ENCODE data around the gene CNBP. TPM values are rescaled to one million over a fixed set of nuclear protein-coding genes. Genes with fewer than 3 reads are reported as not detected.

CNBP gene
- total and polyA plus RNA-seq, 2 of the 13 experiments (the other 11 are each of a cell fraction or from before 2014, with no cell fraction given), result 282 to 354 TPM

DNA sequence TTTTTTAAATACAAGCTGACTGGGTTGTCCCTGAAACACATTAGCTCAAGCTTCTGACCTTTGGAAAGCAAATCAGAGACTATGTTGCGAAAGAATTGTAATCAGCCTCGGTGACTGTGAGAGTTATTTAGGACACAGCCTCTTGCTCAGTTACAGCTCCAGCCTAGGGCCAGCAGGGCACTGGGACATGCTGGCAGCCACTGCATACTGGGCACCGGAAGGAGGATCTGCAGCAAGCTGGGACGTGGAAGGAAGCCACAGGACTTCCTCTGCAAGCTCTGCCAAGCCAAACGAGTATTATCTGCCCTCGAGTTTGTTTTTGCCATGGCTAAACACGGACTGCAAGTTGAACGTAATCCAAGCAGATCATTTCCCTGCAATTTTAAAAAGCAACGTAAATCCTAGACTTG, 41.3 kb upstream of the CNBP start (continued):
- TF ChIP-seq RFXAP (CRISPR knock-in tag; IDR thresholded peaks at IDR 0.05; ENCODE audit: borderline replicate concordance) (no peak), ZNF383 (CRISPR knock-in tag; IDR thresholded peaks at IDR 0.05; ENCODE audit: borderline replicate concordance) (no peak), ZEB1 (IDR thresholded peaks at IDR 0.05; ENCODE audit: insufficient replicate concordance, low read depth) (no peak), NFIC (IDR thresholded peaks at IDR 0.05; ENCODE audit: low read length) (0 out of 2 replicates have a peak, but pooled peaks have one; percentile 54)
- TF ChIP-seq, protein P1, sequence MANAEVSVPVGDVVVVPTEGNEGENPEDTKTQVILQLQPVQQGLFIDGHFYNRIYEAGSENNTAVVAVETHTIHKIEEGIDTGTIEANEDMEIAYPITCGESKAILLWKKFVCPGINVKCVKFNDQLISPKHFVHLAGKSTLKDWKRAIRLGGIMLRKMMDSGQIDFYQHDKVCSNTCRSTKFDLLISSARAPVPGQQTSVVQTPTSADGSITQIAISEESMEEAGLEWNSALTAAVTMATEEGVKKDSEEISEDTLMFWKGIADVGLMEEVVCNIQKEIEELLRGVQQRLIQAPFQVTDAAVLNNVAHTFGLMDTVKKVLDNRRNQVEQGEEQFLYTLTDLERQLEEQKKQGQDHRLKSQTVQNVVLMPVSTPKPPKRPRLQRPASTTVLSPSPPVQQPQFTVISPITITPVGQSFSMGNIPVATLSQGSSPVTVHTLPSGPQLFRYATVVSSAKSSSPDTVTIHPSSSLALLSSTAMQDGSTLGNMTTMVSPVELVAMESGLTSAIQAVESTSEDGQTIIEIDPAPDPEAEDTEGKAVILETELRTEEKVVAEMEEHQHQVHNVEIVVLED (CRISPR knock-in tag; IDR thresholded peaks at IDR 0.05; ENCODE audit: borderline replicate concordance), result no peak
- TF ChIP-seq, protein P2, sequence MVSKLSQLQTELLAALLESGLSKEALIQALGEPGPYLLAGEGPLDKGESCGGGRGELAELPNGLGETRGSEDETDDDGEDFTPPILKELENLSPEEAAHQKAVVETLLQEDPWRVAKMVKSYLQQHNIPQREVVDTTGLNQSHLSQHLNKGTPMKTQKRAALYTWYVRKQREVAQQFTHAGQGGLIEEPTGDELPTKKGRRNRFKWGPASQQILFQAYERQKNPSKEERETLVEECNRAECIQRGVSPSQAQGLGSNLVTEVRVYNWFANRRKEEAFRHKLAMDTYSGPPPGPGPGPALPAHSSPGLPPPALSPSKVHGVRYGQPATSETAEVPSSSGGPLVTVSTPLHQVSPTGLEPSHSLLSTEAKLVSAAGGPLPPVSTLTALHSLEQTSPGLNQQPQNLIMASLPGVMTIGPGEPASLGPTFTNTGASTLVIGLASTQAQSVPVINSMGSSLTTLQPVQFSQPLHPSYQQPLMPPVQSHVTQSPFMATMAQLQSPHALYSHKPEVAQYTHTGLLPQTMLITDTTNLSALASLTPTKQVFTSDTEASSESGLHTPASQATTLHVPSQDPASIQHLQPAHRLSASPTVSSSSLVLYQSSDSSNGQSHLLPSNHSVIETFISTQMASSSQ (IDR thresholded peaks at IDR 0.05; ENCODE audit: low read depth), result 0 out of 2 replicates have a peak, but pooled peaks have one; percentile 25
- TF ChIP-seq, protein P2 (CRISPR knock-in tag; IDR thresholded peaks at IDR 0.05; ENCODE audit: borderline replicate concordance), result no peak
- TF ChIP-seq, protein P3, sequence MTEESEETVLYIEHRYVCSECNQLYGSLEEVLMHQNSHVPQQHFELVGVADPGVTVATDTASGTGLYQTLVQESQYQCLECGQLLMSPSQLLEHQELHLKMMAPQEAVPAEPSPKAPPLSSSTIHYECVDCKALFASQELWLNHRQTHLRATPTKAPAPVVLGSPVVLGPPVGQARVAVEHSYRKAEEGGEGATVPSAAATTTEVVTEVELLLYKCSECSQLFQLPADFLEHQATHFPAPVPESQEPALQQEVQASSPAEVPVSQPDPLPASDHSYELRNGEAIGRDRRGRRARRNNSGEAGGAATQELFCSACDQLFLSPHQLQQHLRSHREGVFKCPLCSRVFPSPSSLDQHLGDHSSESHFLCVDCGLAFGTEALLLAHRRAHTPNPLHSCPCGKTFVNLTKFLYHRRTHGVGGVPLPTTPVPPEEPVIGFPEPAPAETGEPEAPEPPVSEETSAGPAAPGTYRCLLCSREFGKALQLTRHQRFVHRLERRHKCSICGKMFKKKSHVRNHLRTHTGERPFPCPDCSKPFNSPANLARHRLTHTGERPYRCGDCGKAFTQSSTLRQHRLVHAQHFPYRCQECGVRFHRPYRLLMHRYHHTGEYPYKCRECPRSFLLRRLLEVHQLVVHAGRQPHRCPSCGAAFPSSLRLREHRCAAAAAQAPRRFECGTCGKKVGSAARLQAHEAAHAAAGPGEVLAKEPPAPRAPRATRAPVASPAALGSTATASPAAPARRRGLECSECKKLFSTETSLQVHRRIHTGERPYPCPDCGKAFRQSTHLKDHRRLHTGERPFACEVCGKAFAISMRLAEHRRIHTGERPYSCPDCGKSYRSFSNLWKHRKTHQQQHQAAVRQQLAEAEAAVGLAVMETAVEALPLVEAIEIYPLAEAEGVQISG (CRISPR knock-in tag; IDR thresholded peaks at IDR 0.05), result peak; percentile 74
- TF ChIP-seq, protein P4, sequence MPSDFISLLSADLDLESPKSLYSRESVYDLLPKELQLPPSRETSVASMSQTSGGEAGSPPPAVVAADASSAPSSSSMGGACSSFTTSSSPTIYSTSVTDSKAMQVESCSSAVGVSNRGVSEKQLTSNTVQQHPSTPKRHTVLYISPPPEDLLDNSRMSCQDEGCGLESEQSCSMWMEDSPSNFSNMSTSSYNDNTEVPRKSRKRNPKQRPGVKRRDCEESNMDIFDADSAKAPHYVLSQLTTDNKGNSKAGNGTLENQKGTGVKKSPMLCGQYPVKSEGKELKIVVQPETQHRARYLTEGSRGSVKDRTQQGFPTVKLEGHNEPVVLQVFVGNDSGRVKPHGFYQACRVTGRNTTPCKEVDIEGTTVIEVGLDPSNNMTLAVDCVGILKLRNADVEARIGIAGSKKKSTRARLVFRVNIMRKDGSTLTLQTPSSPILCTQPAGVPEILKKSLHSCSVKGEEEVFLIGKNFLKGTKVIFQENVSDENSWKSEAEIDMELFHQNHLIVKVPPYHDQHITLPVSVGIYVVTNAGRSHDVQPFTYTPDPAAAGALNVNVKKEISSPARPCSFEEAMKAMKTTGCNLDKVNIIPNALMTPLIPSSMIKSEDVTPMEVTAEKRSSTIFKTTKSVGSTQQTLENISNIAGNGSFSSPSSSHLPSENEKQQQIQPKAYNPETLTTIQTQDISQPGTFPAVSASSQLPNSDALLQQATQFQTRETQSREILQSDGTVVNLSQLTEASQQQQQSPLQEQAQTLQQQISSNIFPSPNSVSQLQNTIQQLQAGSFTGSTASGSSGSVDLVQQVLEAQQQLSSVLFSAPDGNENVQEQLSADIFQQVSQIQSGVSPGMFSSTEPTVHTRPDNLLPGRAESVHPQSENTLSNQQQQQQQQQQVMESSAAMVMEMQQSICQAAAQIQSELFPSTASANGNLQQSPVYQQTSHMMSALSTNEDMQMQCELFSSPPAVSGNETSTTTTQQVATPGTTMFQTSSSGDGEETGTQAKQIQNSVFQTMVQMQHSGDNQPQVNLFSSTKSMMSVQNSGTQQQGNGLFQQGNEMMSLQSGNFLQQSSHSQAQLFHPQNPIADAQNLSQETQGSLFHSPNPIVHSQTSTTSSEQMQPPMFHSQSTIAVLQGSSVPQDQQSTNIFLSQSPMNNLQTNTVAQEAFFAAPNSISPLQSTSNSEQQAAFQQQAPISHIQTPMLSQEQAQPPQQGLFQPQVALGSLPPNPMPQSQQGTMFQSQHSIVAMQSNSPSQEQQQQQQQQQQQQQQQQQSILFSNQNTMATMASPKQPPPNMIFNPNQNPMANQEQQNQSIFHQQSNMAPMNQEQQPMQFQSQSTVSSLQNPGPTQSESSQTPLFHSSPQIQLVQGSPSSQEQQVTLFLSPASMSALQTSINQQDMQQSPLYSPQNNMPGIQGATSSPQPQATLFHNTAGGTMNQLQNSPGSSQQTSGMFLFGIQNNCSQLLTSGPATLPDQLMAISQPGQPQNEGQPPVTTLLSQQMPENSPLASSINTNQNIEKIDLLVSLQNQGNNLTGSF (CRISPR knock-in tag; IDR thresholded peaks at IDR 0.05), result no peak

Measured in HepG2 (cell line).